ENCODE data around the gene TAF1C. TPM values are rescaled to one million over a fixed set of nuclear protein-coding genes. Genes with fewer than 3 reads are reported as not detected.

The TAF1C gene
- total RNA-seq, 2 donors from 2014 or later = 42.5 to 52.8 TPM

- Mint-ChIP-seq H3K27ac (no peak overlapping the region), H3K36me3 (no peaks in the 10 kb centered on the region), H3K9me3 (no peaks in the 10 kb centered on the region)
- ATAC-seq (no peak), DNase-seq (ENCODE audit: low spot score in 2 of 2) (no peak)
These were observed 55.7 kb downstream of the TAF1C start for GRCh38 chr16:84131117-84131516.

Other genes with a start within 250 kb of the TAF1C start
- under 1 TPM; 0.49 to 0.87 TPM for gene OSGIN1, start 233.8 kb downstream of the TAF1C start, total RNA-seq
- not detected for gene NECAB2, start 218.8 kb downstream of the TAF1C start, total RNA-seq
- gene SLC38A8, start 144.3 kb downstream of the TAF1C start, total RNA-seq = not detected
- gene MBTPS1, start 70.1 kb downstream of the TAF1C start, total RNA-seq = 10 to 100 TPM; 39.9 to 41.1 TPM
- gene HSDL1, start 41.9 kb downstream of the TAF1C start, total RNA-seq = 10 to 100 TPM; 11.2 to 11.8 TPM
- not detected for gene DNAAF1, start 41.7 kb downstream of the TAF1C start, total RNA-seq
- gene ADAD2, start 4.1 kb upstream of the TAF1C start, total RNA-seq = under 1 TPM in 1 of 2 donors, not detected in 1; 0.47 TPM
- gene KCNG4, start 53.0 kb upstream of the TAF1C start, total RNA-seq = not detected
- gene WFDC1, start 107.8 kb upstream of the TAF1C start, total RNA-seq = not detected
- not detected for gene ATP2C2, start 181.5 kb upstream of the TAF1C start, total RNA-seq

All from activated naive CD4-positive, alpha-beta T cell treated with anti-CD3 and anti-CD28 coated beads, Interleukin-2, amount 50 U/mL, for 72 hours (primary cell).